GM12801 (cell line): Measurements from ENCODE around the gene NEBL.

Experiments used
- CTCF ChIP-seq: IDR thresholded peaks from one replicate; pipeline ENCODE4 v1.5.1; 2011; ENCODE audit warnings: control low read depth; ENCODE audit not compliant: insufficient read length; ENCODE audit errors: extremely low read depth

Gene NEBL

GRCh38 chr10:20760460-20760859 is 136.7 kb downstream of the NEBL start:
- no peak for TF ChIP-seq CTCF

GRCh38 chr10:20748551-20748950 is 148.6 kb downstream of the NEBL start:
- TF ChIP-seq CTCF: no peak

GRCh38 chr10:20747782-20748181 is 149.3 kb downstream of the NEBL start:
- no peak for TF ChIP-seq CTCF

DNA sequence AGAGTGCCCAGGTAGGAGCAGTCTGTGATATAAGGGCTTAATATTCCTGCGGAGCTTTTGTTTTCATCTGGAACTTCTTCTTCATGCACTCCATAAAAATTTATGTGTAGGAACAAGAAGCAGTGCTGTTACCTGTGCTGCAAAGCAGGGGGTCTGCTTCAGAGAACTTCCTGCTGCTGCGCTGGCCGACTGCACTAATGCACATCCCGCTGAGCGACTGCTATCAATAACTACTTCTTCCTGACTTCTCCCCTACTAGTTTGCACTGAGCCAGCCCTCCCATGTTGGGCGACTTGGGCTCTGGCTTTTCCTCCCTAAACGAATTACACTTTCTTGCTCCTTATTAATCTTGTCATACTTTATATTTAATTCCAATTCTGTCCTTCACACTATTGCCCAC is 150.3 kb downstream of the NEBL start:
- TF ChIP-seq CTCF: no peak

GRCh38 chr10:20745556-20746375 is 151.3 kb downstream of the NEBL start:
- no peak for TF ChIP-seq CTCF

DNA sequence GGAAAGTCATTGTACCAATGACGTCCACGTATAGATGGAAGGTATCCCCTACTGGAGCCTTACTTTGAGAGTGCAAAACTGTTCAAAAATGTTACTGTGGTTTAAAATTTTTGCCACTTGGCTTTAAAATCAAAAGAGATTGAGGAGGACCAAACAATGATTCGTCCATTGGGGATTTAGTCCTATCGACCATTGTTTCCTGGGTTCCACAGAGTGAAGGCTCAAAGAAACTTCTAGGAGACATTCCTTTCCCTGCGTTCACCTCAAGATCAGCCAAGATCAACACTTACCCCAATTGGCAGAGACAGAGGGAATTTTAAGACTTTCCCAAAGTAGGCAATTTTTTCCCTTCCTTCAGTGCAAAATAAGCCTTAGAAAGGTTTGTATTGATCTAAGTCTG is 152.3 kb downstream of the NEBL start:
- TF ChIP-seq CTCF: no peak

GRCh38 chr10:20743942-20744341 is 153.2 kb downstream of the NEBL start:
- no peak for TF ChIP-seq CTCF
